Activated naive CD8-positive, alpha-beta T cell treated with anti-CD3 and anti-CD28 coated beads, Interleukin-2, amount 50 U/mL, for 16 hours (primary cell): Measurements from ENCODE around the gene USP17L25.
"Not testable (repeated sequence)": the region's sequence is repeated elsewhere in the genome, so short reads cannot be mapped to it uniquely, and the experiment has no call there.

ENCODE experiments used
- DNase-seq: peaks from one replicate; pipeline ENCODE4 v3.0.0-alpha.2; 2020; ENCODE audit warnings: low read depth, low spot score

Gene USP17L25

GRCh38 chr4:9329611-9330010 is at the start of gene USP17L25:
USP17L25 (plus strand) TSS chr4:9329911; CDS start chr4:9329911, 0 bp downstream.
- not testable (repeated sequence) for DNase-seq

- not testable (repeated sequence) for DNase-seq
Observed at GRCh38 chr4:9324191-9324590, 5.5 kb upstream of the USP17L25 start.

- DNase-seq, result not testable (repeated sequence)
Observed at GRCh38 chr4:9324865-9325264, 4.8 kb upstream of the USP17L25 start, which contains the start of gene USP17L24. USP17L24 (plus strand) TSS chr4:9325165; CDS start chr4:9325165, 0 bp downstream.

- DNase-seq, result not testable (repeated sequence)
Observed at GRCh38 chr4:9334358-9334757, 4.6 kb downstream of the USP17L25 start, which contains the start of gene USP17L26. USP17L26 (plus strand) TSS chr4:9334658; CDS start chr4:9334658, 0 bp downstream.

- not testable (repeated sequence) for DNase-seq
Observed at GRCh38 chr4:9339103-9339502, 9.4 kb downstream of the USP17L25 start, which contains the start of gene USP17L5. USP17L5 (plus strand) TSS chr4:9339403; CDS start chr4:9339403, 0 bp downstream.

GRCh38 chr4:9343848-9344247 is 14.1 kb downstream of the USP17L25 start, which contains the start of gene USP17L27:
USP17L27 (plus strand) TSS chr4:9344148; CDS start chr4:9344148, 0 bp downstream.
- DNase-seq, result not testable (repeated sequence)

GRCh38 chr4:9348593-9348992 is 18.9 kb downstream of the USP17L25 start, which contains the start of gene USP17L28:
USP17L28 (plus strand) TSS chr4:9348893; CDS start chr4:9348893, 0 bp downstream.
- DNase-seq, result not testable (repeated sequence)

GRCh38 chr4:9350866-9351265 is 21.2 kb downstream of the USP17L25 start:
- not testable (repeated sequence) for DNase-seq

- DNase-seq, result not testable (repeated sequence)
Observed at GRCh38 chr4:9353338-9353737, 23.6 kb downstream of the USP17L25 start, which contains the start of gene USP17L29. USP17L29 (plus strand) TSS chr4:9353638; CDS start chr4:9353638, 0 bp downstream.

- DNase-seq, result not testable (repeated sequence)
Observed at GRCh38 chr4:9362829-9363228, 33.1 kb downstream of the USP17L25 start, which contains the start of gene USP17L30. USP17L30 (plus strand) TSS chr4:9363129; CDS start chr4:9363129, 0 bp downstream.

GRCh38 chr4:9379881-9380280 is 50.2 kb downstream of the USP17L25 start:
- not testable (repeated sequence) for DNase-seq
